Measurements from ENCODE around the gene ROR2.

ROR2 gene

DNA sequence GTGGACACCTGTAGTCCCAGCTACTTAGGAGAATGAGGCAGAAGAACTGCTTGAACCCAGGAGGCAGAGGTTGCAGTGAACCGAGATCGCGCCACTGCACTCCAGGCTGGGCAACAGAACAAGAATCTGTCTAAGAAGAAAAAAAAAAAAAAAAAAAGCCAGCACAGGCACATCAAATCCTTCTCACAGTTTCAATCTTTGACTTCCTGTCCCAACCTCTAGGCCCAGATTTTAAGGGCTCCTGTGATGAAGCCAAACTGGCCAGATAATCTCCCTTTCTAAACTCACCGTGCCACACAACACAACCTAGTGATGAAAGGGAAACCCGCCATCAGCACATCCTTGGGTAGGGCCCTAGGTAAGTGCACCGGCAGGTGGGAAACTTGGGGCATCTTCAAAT lies 58.1 kb downstream of the ROR2 start:
- H3K4me3 ChIP-seq (ENCODE audit: low read depth, low read length), result no peak overlapping the region
- TF ChIP-seq, protein P1, sequence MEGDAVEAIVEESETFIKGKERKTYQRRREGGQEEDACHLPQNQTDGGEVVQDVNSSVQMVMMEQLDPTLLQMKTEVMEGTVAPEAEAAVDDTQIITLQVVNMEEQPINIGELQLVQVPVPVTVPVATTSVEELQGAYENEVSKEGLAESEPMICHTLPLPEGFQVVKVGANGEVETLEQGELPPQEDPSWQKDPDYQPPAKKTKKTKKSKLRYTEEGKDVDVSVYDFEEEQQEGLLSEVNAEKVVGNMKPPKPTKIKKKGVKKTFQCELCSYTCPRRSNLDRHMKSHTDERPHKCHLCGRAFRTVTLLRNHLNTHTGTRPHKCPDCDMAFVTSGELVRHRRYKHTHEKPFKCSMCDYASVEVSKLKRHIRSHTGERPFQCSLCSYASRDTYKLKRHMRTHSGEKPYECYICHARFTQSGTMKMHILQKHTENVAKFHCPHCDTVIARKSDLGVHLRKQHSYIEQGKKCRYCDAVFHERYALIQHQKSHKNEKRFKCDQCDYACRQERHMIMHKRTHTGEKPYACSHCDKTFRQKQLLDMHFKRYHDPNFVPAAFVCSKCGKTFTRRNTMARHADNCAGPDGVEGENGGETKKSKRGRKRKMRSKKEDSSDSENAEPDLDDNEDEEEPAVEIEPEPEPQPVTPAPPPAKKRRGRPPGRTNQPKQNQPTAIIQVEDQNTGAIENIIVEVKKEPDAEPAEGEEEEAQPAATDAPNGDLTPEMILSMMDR (IDR thresholded peaks at IDR 0.05; ENCODE audit: low read depth, low read length, missing control alignments), result no peak
- no peak for DNase-seq (ENCODE audit: low read depth)

DNA sequence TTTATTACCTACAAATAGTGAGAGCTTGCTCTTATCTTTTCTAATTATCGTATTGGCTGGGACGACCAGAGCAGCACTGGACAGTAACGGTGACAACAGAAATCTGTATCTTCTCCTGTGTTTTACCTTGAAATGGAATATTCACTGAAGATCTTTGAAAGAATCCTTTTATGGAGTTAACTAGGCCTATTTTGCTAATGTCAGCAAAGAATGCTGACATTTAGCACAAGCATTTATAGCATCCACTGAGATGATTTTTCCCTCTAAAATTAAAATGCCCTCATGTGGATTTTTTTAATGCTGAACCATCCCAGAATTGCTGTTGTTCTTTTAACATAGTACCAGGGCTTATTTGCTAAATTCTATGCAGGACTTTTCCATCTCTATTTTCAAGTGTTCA lies 59.4 kb downstream of the ROR2 start:
- no peak for DNase-seq (ENCODE audit: low read depth)
- TF ChIP-seq, protein P1 (IDR thresholded peaks at IDR 0.05; ENCODE audit: low read depth, low read length, missing control alignments), result no peak

DNA sequence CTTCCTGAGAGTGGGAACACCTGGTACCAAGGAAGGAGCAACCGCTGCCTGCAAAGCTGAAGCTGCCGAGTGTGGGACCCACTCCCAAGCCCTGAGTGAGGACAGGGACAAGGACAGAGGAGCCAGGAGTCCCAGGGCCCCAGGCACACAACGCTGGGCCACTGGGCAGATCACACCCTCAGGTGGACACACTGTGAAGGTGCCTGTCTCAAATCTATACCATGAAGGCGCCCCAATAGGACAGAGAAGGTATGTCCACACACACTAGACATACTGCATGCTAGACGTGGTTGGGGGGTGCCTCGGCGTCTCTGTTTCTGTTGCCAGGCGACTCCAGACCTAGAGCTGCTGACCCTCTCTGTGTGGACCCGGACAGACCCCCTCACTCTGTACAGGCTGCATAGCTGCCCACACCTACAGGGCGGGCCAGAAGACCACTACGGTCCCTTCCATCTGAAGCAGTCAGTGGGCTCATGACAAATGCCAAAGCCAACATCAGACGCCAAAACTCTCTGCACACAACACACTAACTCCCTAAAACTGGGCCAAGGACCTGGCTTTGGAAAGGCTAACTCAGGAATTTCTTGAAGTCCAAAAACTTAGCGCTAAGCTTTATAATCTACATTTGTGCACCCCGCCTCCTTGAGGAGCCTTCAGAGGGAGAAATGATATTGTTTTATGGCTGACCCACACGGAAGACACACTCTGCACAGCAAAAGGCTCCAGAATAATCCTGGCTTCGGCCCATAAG lies 60.7 kb downstream of the ROR2 start:
- no peak overlapping the region for H3K4me3 ChIP-seq (ENCODE audit: low read depth, low read length)
- no peak for DNase-seq (ENCODE audit: low read depth)
- TF ChIP-seq, protein P1 (IDR thresholded peaks at IDR 0.05; ENCODE audit: low read depth, low read length, missing control alignments), result no peak

More for the DNA sequence above, 59.4 kb downstream of the ROR2 start:
- no peak overlapping the region for H3K4me3 ChIP-seq (ENCODE audit: low read depth, low read length)

DNA sequence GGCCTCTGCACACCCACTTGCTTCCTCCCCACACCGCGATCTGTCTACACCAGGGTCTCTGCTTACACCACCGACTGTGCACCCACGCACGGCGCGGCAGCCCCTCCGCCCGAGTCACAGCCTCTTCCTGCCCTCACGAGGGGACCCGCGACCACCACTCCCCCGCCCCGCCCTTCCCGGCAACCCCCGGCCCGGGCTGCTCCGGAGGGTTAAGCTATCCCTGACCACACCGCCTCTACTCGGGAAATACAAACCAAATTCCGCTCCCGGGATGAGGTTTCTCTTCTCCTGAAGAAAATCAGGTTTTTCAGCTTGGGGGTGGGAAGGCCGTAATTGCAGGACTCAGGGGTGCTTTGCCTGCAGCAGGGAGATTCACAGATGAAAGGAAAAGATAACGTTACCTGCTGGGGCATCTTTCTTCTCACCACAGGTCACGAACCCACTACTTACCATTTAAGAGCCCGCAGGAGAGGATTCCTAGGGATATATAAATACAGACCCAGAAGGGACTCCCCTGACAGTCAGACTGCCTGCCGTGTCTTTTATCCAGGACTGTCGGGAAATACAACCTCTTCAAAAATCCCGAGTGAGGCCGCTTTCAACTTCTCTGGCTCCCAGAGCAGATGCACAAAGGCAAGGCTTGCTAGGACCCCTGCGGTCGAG lies 63.5 kb downstream of the ROR2 start:
- TF ChIP-seq, protein P1 (IDR thresholded peaks at IDR 0.05; ENCODE audit: low read depth, low read length, missing control alignments), result no peak
- H3K4me3 ChIP-seq (ENCODE audit: low read depth, low read length), result no peak overlapping the region
- no peak for DNase-seq (ENCODE audit: low read depth)

GRCh38 chr9:91885746-91886413 lies 64.1 kb downstream of the ROR2 start:
- no peak for DNase-seq (ENCODE audit: low read depth)
- no peak overlapping the region for H3K4me3 ChIP-seq (ENCODE audit: low read depth, low read length)
- TF ChIP-seq, protein P1 (IDR thresholded peaks at IDR 0.05; ENCODE audit: low read depth, low read length, missing control alignments), result no peak

DNA sequence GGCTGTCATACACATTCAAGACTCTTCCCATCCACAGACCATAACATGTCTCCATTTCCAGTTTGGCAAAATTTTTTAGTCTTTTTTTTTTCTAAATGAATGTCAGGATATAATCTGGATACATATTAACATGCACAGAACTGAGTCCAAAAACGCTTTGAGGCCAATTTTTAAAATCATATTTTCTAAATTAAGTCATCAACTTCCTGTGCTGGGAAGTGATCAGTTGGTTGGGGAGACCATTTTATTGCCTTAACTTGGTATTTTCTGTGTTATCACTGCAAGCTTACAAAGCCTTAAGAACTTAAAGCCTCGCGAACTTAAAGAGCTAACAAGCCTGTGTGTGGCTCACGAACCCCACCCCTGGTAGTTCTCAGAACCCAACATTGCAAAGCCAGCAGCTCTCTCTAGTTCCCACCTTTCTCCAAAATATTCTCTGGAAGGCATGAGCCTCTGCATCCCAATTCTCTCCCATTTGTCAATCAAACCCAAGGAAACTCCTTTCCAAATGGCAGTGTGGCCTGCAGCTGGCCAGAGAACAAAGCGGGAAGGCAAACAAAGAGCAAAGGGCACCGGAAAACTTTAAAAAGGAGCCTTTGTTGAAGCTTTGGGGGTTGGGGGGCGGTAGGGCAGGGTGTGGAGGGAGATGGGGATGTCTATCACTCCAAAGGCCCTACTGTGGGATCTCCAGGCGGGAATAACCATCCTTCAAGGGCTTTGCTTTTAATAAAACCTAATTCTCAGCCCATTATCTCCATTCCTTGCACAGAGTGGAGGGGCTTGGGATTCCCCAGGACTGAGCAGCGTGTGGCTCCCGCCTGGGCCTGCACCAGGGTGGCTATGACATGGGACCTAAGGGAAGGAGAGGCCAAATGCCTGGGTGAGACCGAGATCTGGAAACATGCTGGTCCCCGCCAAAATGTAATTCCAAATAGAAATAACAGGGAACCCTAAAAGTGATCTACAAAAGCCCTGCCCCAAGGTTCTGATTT lies 65.0 kb downstream of the ROR2 start:
- TF ChIP-seq, protein P1 (IDR thresholded peaks at IDR 0.05; ENCODE audit: low read depth, low read length, missing control alignments), result no peak
- H3K4me3 ChIP-seq (ENCODE audit: low read depth, low read length), result no peak overlapping the region
- no peak for DNase-seq (ENCODE audit: low read depth)

All from GM12864 (cell line).